ENCODE measurements around the gene ITPKA.
A peak's percentile ranks its signal among the peaks of the same experiment; 100 is the strongest.

The ITPKA gene

DNA sequence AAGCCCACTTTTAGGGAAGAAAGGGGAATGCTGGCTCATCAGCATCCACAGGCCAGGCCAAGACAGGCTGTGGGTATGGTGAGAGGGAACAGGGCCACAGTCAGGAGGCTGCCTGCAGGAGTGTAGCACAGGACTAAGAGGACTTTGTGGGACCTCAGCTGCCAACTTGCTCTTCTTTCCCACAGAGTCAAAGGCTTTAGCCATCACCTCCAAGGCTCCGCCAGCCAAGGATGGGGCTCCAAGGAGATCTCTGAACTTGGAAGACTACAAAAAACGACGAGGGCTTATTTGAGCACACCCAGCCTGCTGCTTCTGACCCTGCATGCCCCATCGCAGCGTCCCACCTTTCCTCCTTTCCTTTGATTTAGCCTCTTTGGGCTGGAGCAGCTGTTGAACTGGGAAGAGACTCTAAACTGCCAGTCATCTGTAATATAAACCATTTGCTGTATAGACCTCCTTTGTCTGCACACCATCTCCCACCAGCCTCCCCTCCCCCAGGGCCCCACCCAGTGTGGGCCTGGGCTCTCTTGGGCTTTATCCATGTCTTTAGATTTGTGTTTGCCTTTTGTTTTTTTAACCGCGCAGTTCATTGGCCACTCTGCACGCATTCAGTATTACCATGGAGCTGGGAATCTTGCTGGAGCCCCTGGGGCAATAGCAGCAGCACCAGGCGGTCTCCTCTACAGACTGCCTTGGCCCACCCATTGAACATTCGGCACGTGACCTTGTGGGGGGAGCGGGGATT, 13.1 kb upstream of the ITPKA start:
- H3K9me3 Mint-ChIP-seq: no peaks in the 10 kb centered on the region
- H3K4me3 Mint-ChIP-seq: no peak overlapping the region
- peaks cover 24% of the 10 kb centered on the region for H3K4me1 Mint-ChIP-seq
- DNase-seq (ENCODE audit: low spot score in 2 of 2): no peak
- H3K27ac Mint-ChIP-seq (ENCODE audit: low read depth): peak overlapping the region; percentile 41
- H3K27me3 Mint-ChIP-seq: no peaks in the 10 kb centered on the region
- H3K36me3 Mint-ChIP-seq (ENCODE audit: insufficient read depth): peaks cover 35% of the 10 kb centered on the region
- ATAC-seq (replicated peaks; ENCODE audit: extremely low read depth, poor library complexity, severe bottlenecking): no peak

DNA sequence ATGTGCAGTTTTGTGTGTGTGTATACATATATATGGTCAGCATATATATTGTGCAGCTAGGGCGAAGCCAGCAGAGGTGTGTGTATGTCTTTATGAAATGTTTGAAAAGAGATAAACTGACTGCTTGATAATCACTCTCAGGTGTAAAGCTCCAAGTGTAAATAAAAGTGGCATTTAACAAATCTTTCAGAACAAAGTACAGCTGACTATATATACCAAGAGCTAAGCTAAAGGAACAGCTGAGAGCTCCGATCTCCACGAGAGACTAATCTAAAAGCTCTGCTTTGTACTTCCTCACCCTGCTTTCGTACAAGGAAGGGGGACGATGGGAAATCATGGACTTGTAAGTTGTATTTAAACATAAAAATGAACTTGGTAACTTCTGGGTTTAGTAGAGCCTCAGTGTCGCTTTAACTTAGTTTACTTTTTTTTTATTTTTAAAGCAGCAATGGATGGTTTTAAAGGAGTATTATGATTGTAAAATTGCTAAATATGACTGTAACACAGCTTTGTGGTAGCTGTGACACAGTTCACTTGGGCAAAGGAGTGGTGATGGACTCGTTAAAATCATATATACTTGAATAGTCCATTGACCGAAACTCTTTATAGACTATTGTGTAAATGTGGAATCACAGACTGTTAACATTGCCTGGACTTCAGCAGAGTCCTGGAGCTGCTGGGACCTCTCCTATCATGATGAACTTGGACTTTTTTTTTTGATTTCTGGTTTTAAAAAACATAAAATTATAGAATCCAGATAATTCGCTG, 11.4 kb upstream of the ITPKA start:
- Mint-ChIP-seq H3K4me1 (peaks cover 24% of the 10 kb centered on the region), H3K9me3 (no peaks in the 10 kb centered on the region), H3K4me3 (no peak overlapping the region), H3K27ac (ENCODE audit: low read depth) (peak overlapping the region; percentile 10), H3K36me3 (ENCODE audit: insufficient read depth) (peaks cover 27% of the 10 kb centered on the region), H3K27me3 (no peaks in the 10 kb centered on the region)
- DNase-seq (ENCODE audit: low spot score in 2 of 2) (no peak), ATAC-seq (replicated peaks; ENCODE audit: extremely low read depth, poor library complexity, severe bottlenecking) (no peak)

GRCh38 chr15:41483115-41483514, 10.6 kb upstream of the ITPKA start:
- no peak for DNase-seq (ENCODE audit: low spot score in 2 of 2)
- Mint-ChIP-seq H3K27me3 (no peaks in the 10 kb centered on the region), H3K27ac (ENCODE audit: low read depth) (peak overlapping the region; percentile 65), H3K4me1 (peaks cover 30% of the 10 kb centered on the region), H3K36me3 (ENCODE audit: insufficient read depth) (peaks cover 27% of the 10 kb centered on the region), H3K4me3 (peak overlapping the region; percentile 65), H3K9me3 (no peaks in the 10 kb centered on the region)
- ATAC-seq (replicated peaks; ENCODE audit: extremely low read depth, poor library complexity, severe bottlenecking): peak; percentile 85

GRCh38 chr15:41483519-41483918, 10.2 kb upstream of the ITPKA start:
- peaks cover 25% of the 10 kb centered on the region for H3K36me3 Mint-ChIP-seq (ENCODE audit: insufficient read depth)
- no peaks in the 10 kb centered on the region for H3K9me3 Mint-ChIP-seq
- H3K4me1 Mint-ChIP-seq: peaks cover 31% of the 10 kb centered on the region
- no peaks in the 10 kb centered on the region for H3K27me3 Mint-ChIP-seq
- peak overlapping the region; percentile 65 for H3K27ac Mint-ChIP-seq (ENCODE audit: low read depth)
- ATAC-seq (replicated peaks; ENCODE audit: extremely low read depth, poor library complexity, severe bottlenecking) (peak; percentile 67), DNase-seq (ENCODE audit: low spot score in 2 of 2) (no peak)
- H3K4me3 Mint-ChIP-seq: peak overlapping the region; percentile 65

GRCh38 chr15:41484937-41485625, 8.6 kb upstream of the ITPKA start:
- H3K27me3 Mint-ChIP-seq: no peaks in the 10 kb centered on the region
- ATAC-seq (replicated peaks; ENCODE audit: extremely low read depth, poor library complexity, severe bottlenecking) (no peak), DNase-seq (ENCODE audit: low spot score in 2 of 2) (no peak)
- no peaks in the 10 kb centered on the region for H3K9me3 Mint-ChIP-seq
- H3K36me3 Mint-ChIP-seq (ENCODE audit: insufficient read depth): peaks cover 15% of the 10 kb centered on the region
- no peak overlapping the region for H3K4me3 Mint-ChIP-seq
- no peak overlapping the region for H3K27ac Mint-ChIP-seq (ENCODE audit: low read depth)
- peaks cover 31% of the 10 kb centered on the region for H3K4me1 Mint-ChIP-seq

DNA sequence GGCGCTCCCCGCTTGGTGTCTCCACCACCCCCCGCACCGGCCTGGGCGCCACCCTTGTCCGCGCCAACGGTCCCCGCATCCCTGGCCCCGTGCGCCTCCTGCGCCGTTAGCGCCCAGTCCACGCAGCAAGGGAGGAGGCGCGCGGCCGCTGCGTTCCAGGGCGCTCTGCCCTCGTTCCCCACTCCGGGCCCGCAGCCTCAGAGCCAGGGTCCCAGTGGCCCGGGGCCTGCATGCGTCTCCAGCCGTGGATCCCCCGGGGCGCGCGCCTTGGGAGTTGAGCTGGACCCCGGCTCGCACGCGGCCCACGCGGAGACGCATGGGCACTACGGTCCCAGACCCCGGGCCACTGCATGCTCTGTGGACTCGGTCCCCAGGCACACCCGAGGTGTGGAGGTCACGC, 7.4 kb upstream of the ITPKA start:
- no peak for DNase-seq (ENCODE audit: low spot score in 2 of 2)
- Mint-ChIP-seq H3K9me3 (no peaks in the 10 kb centered on the region), H3K36me3 (ENCODE audit: insufficient read depth) (peaks cover 5% of the 10 kb centered on the region), H3K4me1 (peaks cover 31% of the 10 kb centered on the region), H3K27me3 (peaks cover 1% of the 10 kb centered on the region), H3K4me3 (no peak overlapping the region), H3K27ac (ENCODE audit: low read depth) (no peak overlapping the region)
- ATAC-seq (replicated peaks; ENCODE audit: extremely low read depth, poor library complexity, severe bottlenecking): no peak

- DNase-seq (ENCODE audit: low spot score in 2 of 2) (no peak), ATAC-seq (replicated peaks; ENCODE audit: extremely low read depth, poor library complexity, severe bottlenecking) (no peak)
- peak overlapping the region; percentile 4 for H3K27ac Mint-ChIP-seq (ENCODE audit: low read depth)
- H3K4me1 Mint-ChIP-seq: peaks cover 39% of the 10 kb centered on the region
- H3K27me3 Mint-ChIP-seq: peaks cover 12% of the 10 kb centered on the region
- no peaks in the 10 kb centered on the region for H3K9me3 Mint-ChIP-seq
- H3K4me3 Mint-ChIP-seq: peak overlapping the region; percentile 0
- peaks cover 4% of the 10 kb centered on the region for H3K36me3 Mint-ChIP-seq (ENCODE audit: insufficient read depth)
Measured at GRCh38 chr15:41487381-41487780, 6.3 kb upstream of the ITPKA start.

GRCh38 chr15:41487802-41488201, 5.9 kb upstream of the ITPKA start:
- Mint-ChIP-seq H3K4me3 (peak overlapping the region; percentile 0), H3K27me3 (peaks cover 17% of the 10 kb centered on the region), H3K36me3 (ENCODE audit: insufficient read depth) (peaks cover 6% of the 10 kb centered on the region), H3K9me3 (no peaks in the 10 kb centered on the region), H3K4me1 (peaks cover 40% of the 10 kb centered on the region), H3K27ac (ENCODE audit: low read depth) (peak overlapping the region; percentile 4)
- no peak for ATAC-seq (replicated peaks; ENCODE audit: extremely low read depth, poor library complexity, severe bottlenecking)
- DNase-seq (ENCODE audit: low spot score in 2 of 2): no peak

DNA sequence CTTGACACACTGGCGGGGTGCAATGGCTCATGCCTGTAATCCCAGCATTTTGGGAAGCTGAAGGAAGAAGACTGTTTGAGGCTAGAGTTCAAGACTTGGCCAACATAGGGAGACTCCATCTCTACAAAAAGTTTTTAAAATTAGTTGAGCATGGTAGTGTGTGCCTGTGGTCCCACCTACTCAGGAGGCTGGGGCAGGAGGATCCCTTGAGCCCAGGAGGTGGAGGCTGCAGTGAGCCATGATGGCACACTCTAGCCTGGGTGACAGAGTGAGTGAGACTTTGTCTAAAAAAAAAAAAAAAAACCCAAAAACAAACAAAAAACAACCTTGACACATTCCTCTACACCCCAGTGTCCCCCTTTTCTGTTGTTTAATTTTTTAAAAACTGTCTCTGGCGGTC, 4.0 kb upstream of the ITPKA start:
- Mint-ChIP-seq H3K9me3 (no peaks in the 10 kb centered on the region), H3K4me1 (peaks cover 27% of the 10 kb centered on the region), H3K27ac (ENCODE audit: low read depth) (no peak overlapping the region), H3K27me3 (peaks cover 20% of the 10 kb centered on the region), H3K36me3 (ENCODE audit: insufficient read depth) (peaks cover 7% of the 10 kb centered on the region), H3K4me3 (no peak overlapping the region)
- DNase-seq (ENCODE audit: low spot score in 2 of 2): no peak
- no peak for ATAC-seq (replicated peaks; ENCODE audit: extremely low read depth, poor library complexity, severe bottlenecking)

DNA sequence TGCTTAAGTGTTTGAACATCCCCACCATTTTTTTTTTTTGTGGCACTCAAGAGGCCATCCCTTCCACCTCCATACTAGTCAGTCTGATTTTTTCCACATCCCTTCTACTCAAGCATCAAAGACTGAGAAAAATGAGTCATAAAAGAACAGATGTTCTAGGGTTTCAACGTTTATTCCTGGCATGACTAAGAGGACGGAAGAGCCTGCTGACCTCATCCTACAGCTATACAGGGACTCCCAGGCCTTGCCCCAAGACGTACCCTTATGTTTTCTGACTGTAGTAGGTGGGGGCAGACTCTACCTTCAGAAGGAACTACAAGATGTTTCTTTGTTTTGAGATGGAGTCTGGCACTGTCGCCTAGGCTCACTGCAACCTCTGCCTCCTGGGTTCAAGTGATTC, 3.3 kb upstream of the ITPKA start:
- H3K36me3 Mint-ChIP-seq (ENCODE audit: insufficient read depth): peaks cover 7% of the 10 kb centered on the region
- H3K27me3 Mint-ChIP-seq: peaks cover 20% of the 10 kb centered on the region
- no peaks in the 10 kb centered on the region for H3K9me3 Mint-ChIP-seq
- H3K4me3 Mint-ChIP-seq: no peak overlapping the region
- no peak overlapping the region for H3K27ac Mint-ChIP-seq (ENCODE audit: low read depth)
- ATAC-seq (replicated peaks; ENCODE audit: extremely low read depth, poor library complexity, severe bottlenecking) (no peak), DNase-seq (ENCODE audit: low spot score in 2 of 2) (no peak)
- peaks cover 22% of the 10 kb centered on the region for H3K4me1 Mint-ChIP-seq

DNA sequence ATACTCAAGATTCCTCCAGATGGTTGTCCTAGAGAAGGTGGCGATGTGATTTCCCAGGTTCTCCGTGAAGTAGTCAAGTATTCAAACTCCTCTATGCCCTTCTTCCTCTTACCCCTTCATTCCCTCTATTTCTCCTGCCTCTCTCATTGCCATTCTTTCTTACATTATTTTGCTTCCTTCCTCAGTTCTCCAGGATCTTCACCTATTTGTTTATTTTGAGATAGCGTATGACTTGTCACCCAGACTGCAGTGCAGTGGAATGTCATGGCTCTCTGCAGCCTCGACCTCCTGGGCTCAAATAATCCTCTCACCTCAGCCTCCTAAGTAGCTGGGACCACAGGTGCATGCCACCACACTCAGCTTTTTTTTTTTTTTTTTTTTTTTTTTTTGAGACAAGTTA, 1.8 kb upstream of the ITPKA start:
- H3K4me1 Mint-ChIP-seq: peaks cover 22% of the 10 kb centered on the region
- H3K4me3 Mint-ChIP-seq: no peak overlapping the region
- peaks cover 27% of the 10 kb centered on the region for H3K27me3 Mint-ChIP-seq
- no peak for ATAC-seq (replicated peaks; ENCODE audit: extremely low read depth, poor library complexity, severe bottlenecking)
- peaks cover 7% of the 10 kb centered on the region for H3K36me3 Mint-ChIP-seq (ENCODE audit: insufficient read depth)
- no peak for DNase-seq (ENCODE audit: low spot score in 2 of 2)
- no peak overlapping the region for H3K27ac Mint-ChIP-seq (ENCODE audit: low read depth)
- no peaks in the 10 kb centered on the region for H3K9me3 Mint-ChIP-seq

- Mint-ChIP-seq H3K9me3 (no peaks in the 10 kb centered on the region), H3K27me3 (peaks cover 35% of the 10 kb centered on the region), H3K4me3 (peak overlapping the region; percentile 82), H3K27ac (ENCODE audit: low read depth) (no peak overlapping the region), H3K4me1 (peaks cover 21% of the 10 kb centered on the region), H3K36me3 (ENCODE audit: insufficient read depth) (peaks cover 6% of the 10 kb centered on the region)
- DNase-seq (ENCODE audit: low spot score in 2 of 2) (no peak), ATAC-seq (replicated peaks; ENCODE audit: extremely low read depth, poor library complexity, severe bottlenecking) (no peak)
Measured at GRCh38 chr15:41492597-41493204, 973 bp upstream of the ITPKA start.
